HepG2 (cell line): ENCODE results near the gene NLRC5. TPM values are rescaled to one million over a fixed set of nuclear protein-coding genes. Genes with fewer than 3 reads are reported as not detected.

ENCODE experiments used
- ATF7-NPFF ChIP-seq: sonication (generic); formaldehyde crosslinking; IDR thresholded peaks from 2 replicates; pipeline ENCODE4 v1.8.1; 2023; ENCODE audit warnings: mild to moderate bottlenecking, low read depth, missing genetic modification reagents, moderate library complexity
- BRCA1 ChIP-seq: sonication (generic); formaldehyde crosslinking; IDR thresholded peaks from 2 replicates; pipeline ENCODE4 v1.4.0; 2020; ENCODE audit warnings: missing genetic modification reagents
- GATAD2A ChIP-seq: IDR thresholded peaks from 2 replicates; pipeline ENCODE4 v1.6.1; 2016
- HOXA3 ChIP-seq: sonication (generic); formaldehyde crosslinking; IDR thresholded peaks from 2 replicates; pipeline ENCODE4 v1.5.0; 2020; ENCODE audit warnings: missing genetic modification reagents
- KAT2B ChIP-seq: fragments of 150-350 bp; IDR thresholded peaks from 2 replicates; pipeline ENCODE4 v1.6.1; 2014; ENCODE audit warnings: low read depth, low read length, borderline replicate concordance
- NR2F1 ChIP-seq, 2 experiments: fragments of 450-650 bp in 1 of 2; formaldehyde crosslinking in 1 of 2; IDR thresholded peaks; 2 replicates each; pipeline versions ENCODE4 v1.5.0 to v1.6.1; 2016 to 2020; ENCODE audit warnings: mild to moderate bottlenecking in 1 of 2, missing compliant biosample characterization in 1 of 2, missing genetic modification reagents in 1 of 2, moderate library complexity in 1 of 2
- PHB2 ChIP-seq: fragments of 450-650 bp; IDR thresholded peaks from 2 replicates; pipeline ENCODE4 v1.6.1; 2018; ENCODE audit not compliant: partially characterized antibody
- REL ChIP-seq: sonication (generic); formaldehyde crosslinking; conservative IDR thresholded peaks from 2 replicates; pipeline ENCODE4 v1.8.0; 2022; ENCODE audit warnings: mild to moderate bottlenecking, missing genetic modification reagents, moderate library complexity
- RORA ChIP-seq: sonication (generic); formaldehyde crosslinking; IDR thresholded peaks from 2 replicates; pipeline ENCODE4 v1.5.0; 2020; ENCODE audit warnings: mild to moderate bottlenecking, missing genetic modification reagents, moderate library complexity
- SRY ChIP-seq: sonication (generic); formaldehyde crosslinking; IDR thresholded peaks from 2 replicates; pipeline ENCODE4 v1.8.0; 2022; ENCODE audit warnings: mild to moderate bottlenecking, missing genetic modification reagents
- TBL1XR1 ChIP-seq: fragments of 150-350 bp; IDR thresholded peaks from 2 replicates; pipeline ENCODE4 v1.6.1; 2014; ENCODE audit warnings: borderline replicate concordance, low read length; ENCODE audit not compliant: partially characterized antibody
- ZBTB14 ChIP-seq: sonication (generic); formaldehyde crosslinking; IDR thresholded peaks from 2 replicates; pipeline ENCODE4 v1.4.0; 2020; ENCODE audit warnings: missing genetic modification reagents
- ZNF121 ChIP-seq: sonication (generic); formaldehyde crosslinking; IDR thresholded peaks from 2 replicates; pipeline ENCODE4 v1.5.0; 2020; ENCODE audit warnings: mild to moderate bottlenecking, missing genetic modification reagents
- ZNF20 ChIP-seq: sonication (generic); formaldehyde crosslinking; IDR thresholded peaks from 2 replicates; pipeline ENCODE4 v1.4.0; 2020; ENCODE audit warnings: mild to moderate bottlenecking, moderate library complexity, missing genetic modification reagents
- ZNF24 ChIP-seq: fragments of 450-650 bp; IDR thresholded peaks from 2 replicates; pipeline ENCODE4 v1.6.1; 2017; ENCODE audit warnings: antibody characterized with exemption, mild to moderate bottlenecking
- ZNF318 ChIP-seq: sonication (generic); formaldehyde crosslinking; IDR thresholded peaks from 2 replicates; pipeline ENCODE4 v1.4.0; 2020; ENCODE audit warnings: mild to moderate bottlenecking, missing genetic modification reagents
- ZNF33A ChIP-seq: sonication (generic); formaldehyde crosslinking; IDR thresholded peaks from 2 replicates; pipeline ENCODE4 v1.5.1; 2020; ENCODE audit warnings: missing genetic modification reagents, mild to moderate bottlenecking, moderate library complexity, borderline replicate concordance
- ZNF558 ChIP-seq: sonication (generic); formaldehyde crosslinking; IDR thresholded peaks from 2 replicates; pipeline ENCODE4 v1.9.0; 2022; ENCODE audit warnings: mild to moderate bottlenecking, missing genetic modification reagents, borderline replicate concordance
- ZNF567 ChIP-seq: sonication (generic); formaldehyde crosslinking; IDR thresholded peaks from 2 replicates; pipeline ENCODE4 v1.8.1; 2023; ENCODE audit warnings: mild to moderate bottlenecking, missing genetic modification reagents, borderline replicate concordance
- ZNF766 ChIP-seq: sonication (generic); formaldehyde crosslinking; IDR thresholded peaks from 2 replicates; pipeline ENCODE4 v1.5.0; 2020; ENCODE audit warnings: missing genetic modification reagents, borderline replicate concordance
- ZNF792 ChIP-seq: IDR thresholded peaks from 2 replicates; pipeline ENCODE4 v1.6.1; 2016
- polyA plus RNA-seq, 8 experiments: library from polyadenylated mRNA; depleted of rRNA in 3 of 8; stranded (reverse) in 7 of 8; unstranded in 1 of 8; fragments of >200 nt; fragmentation: Illumina TruSeq in 4 of 8; extraction: Trizol in 4 of 8; gene quantifications; 2 replicates each; pipeline versions ENCODE4 v1.2.1 to v1.2.3, GENCODE V29; 2011 to 2016; ENCODE audit warnings: low read depth in 4 of 8, missing spikeins in 1 of 8, mixed read lengths in 1 of 8; ENCODE audit not compliant: insufficient read depth in 1 of 8
- total RNA-seq, 5 experiments: library from RNA; depleted of rRNA; stranded (reverse); fragments of >200 nt; fragmentation: Illumina TruSeq; extraction: Trizol; gene quantifications; 2 replicates each; pipeline ENCODE4 v1.2.3, GENCODE V29; 2016; ENCODE audit warnings: low read depth in 1 of 5

Gene NLRC5
- total and polyA plus RNA-seq, 2 of the 13 experiments (the other 11 are each of a cell fraction or from before 2014, with no cell fraction given) = 6.3 to 12.7 TPM

GRCh38 chr16:57004387-57005250 is 15.3 kb downstream of the NLRC5 start (continued):
- TF ChIP-seq ZNF318 (CRISPR knock-in tag) = 0 out of 2 replicates have a peak, but pooled peaks have one; percentile 36
- TF ChIP-seq NR2F1 (CRISPR knock-in tag; IDR thresholded peaks at IDR 0.05) = no peak
- TF ChIP-seq ZNF24 = no peak
- TF ChIP-seq ZNF558 (CRISPR knock-in tag) = no peak
- 0 out of 2 replicates have a peak, but pooled peaks have one; percentile 47 for TF ChIP-seq BRCA1 (CRISPR knock-in tag)
- TF ChIP-seq REL (CRISPR knock-in tag) = no peak
- no peak for TF ChIP-seq TBL1XR1
- TF ChIP-seq ZNF33A (CRISPR knock-in tag) = no peak
- TF ChIP-seq PHB2 = no peak
- no peak for TF ChIP-seq ZBTB14 (CRISPR knock-in tag)
- TF ChIP-seq ZNF766 (CRISPR knock-in tag) = no peak
- no peak for TF ChIP-seq KAT2B
- no peak for TF ChIP-seq ZNF20 (CRISPR knock-in tag)
- no peak for TF ChIP-seq RORA
- no peak for TF ChIP-seq SRY (CRISPR knock-in tag)
- TF ChIP-seq ZNF121 = peak; percentile 75
- TF ChIP-seq ZNF792 = peak; percentile 46; the same call in 1 of the 2 replicates
- TF ChIP-seq ATF7-NPFF (CRISPR knock-in tag) = no peak
- TF ChIP-seq HOXA3 (CRISPR knock-in tag) = peak; percentile 85
- peak; percentile 59; the same call in 1 of the 2 replicates for TF ChIP-seq GATAD2A (CRISPR knock-in tag)
- 0 out of 2 replicates have a peak, but pooled peaks have one; percentile 71 for TF ChIP-seq ZNF567 (CRISPR knock-in tag)
